DOHH2 (cell line): ENCODE results near the gene MYL6.

Experiments
- EZH2phosphoT487 ChIP-seq: fragments of 200-600 bp; sonication (generic); IDR thresholded peaks from 2 replicates; pipeline ENCODE4 v1.6.1; 2017; ENCODE audit warnings: borderline replicate concordance, mild to moderate bottlenecking, antibody characterized with exemption, low read length, moderate library complexity, mixed read lengths
- TF ChIP-seq, protein P1 (sequence below): fragments of 200-600 bp; sonication (generic); IDR thresholded peaks from one replicate; pipeline ENCODE4 v1.5.1; 2014; ENCODE audit warnings: antibody characterized with exemption, mild to moderate bottlenecking, low read depth, low read length; ENCODE audit not compliant: poor library complexity, severe bottlenecking

DNA sequence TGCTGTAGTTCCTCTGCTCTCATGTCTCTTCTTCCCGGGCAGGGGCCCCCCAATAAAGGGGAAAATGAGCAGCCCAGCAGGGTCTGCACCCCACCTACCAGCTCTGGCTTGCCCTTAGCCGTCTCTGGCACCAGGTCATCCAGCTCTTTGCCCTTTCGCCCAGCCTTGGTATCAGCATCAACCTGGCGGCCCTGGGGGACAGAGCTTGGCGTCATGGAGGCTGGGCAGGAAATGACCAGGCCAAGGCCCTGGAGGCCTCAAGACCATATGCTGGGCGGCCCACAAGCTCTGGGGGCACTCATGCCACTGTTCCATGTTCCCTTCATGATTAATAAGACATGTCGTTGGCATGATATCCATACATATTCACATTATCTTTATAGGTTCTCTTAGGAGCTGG, 14.7 kb downstream of the MYL6 start:
- TF ChIP-seq, protein P1, sequence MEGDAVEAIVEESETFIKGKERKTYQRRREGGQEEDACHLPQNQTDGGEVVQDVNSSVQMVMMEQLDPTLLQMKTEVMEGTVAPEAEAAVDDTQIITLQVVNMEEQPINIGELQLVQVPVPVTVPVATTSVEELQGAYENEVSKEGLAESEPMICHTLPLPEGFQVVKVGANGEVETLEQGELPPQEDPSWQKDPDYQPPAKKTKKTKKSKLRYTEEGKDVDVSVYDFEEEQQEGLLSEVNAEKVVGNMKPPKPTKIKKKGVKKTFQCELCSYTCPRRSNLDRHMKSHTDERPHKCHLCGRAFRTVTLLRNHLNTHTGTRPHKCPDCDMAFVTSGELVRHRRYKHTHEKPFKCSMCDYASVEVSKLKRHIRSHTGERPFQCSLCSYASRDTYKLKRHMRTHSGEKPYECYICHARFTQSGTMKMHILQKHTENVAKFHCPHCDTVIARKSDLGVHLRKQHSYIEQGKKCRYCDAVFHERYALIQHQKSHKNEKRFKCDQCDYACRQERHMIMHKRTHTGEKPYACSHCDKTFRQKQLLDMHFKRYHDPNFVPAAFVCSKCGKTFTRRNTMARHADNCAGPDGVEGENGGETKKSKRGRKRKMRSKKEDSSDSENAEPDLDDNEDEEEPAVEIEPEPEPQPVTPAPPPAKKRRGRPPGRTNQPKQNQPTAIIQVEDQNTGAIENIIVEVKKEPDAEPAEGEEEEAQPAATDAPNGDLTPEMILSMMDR: no peak
- TF ChIP-seq EZH2phosphoT487: no peak
